Endothelial cell of umbilical vein (primary cell): ENCODE results near the gene ZDHHC14. TPM values are rescaled to one million over a fixed set of nuclear protein-coding genes. Genes with fewer than 3 reads are reported as not detected.

Experiments used
- BruUV-seq: library from RNA; stranded (reverse); fragments of 400-500 nt; replicated peaks from 2 replicates; lab custom pipeline; 2021; lab: Mats Ljungman, UMichigan
- CTCF ChIA-PET: fragments of 300-600, 350-600 bp; sonication (Branson Sonifier 250); formaldehyde crosslinking; loops from one replicate; lab custom pipeline; 2021; ENCODE audit warnings: antibody characterized with exemption, inconsistent platforms; lab: Charles Lee
- POLR2A ChIA-PET: fragments of 300-600, 350-600 bp; sonication (Branson Sonifier 250); formaldehyde crosslinking; loops from one replicate; lab custom pipeline; 2021; ENCODE audit warnings: antibody characterized with exemption, inconsistent platforms; lab: Charles Lee
- DNase-seq: peaks from one replicate; pipeline ENCODE4 v3.0.0-alpha.2; 2011; ENCODE audit warnings: low read depth, low spot score
- FAIRE-seq: peaks from 2 replicates; lab custom pipeline; 2011; peaks lifted over from hg19 to GRCh38; lab: Jason Lieb, UNC
- H2AFZ ChIP-seq: 2 replicates; pipeline ENCODE4 v1.6.0; 2012; ENCODE audit warnings: low read depth, low read length, control low read depth, inconsistent platforms
- H3K27ac ChIP-seq: 2 replicates; pipeline ENCODE4 v1.5.1; 2011; ENCODE audit warnings: low read depth, mild to moderate bottlenecking, control low read depth, low read length, moderate library complexity; ENCODE audit not compliant: insufficient read depth
- H3K27me3 ChIP-seq, 2 experiments: 2 replicates each; pipeline versions ENCODE4 v1.6.0 to v1.6.1; 2011; ENCODE audit warnings: low read length in 2 of 2, mixed read lengths in 1 of 2; ENCODE audit not compliant: control insufficient read depth in 2 of 2, insufficient read depth in 2 of 2
- H3K36me3 ChIP-seq, 2 experiments: 2 replicates in 1 of 2; 3 replicates in 1 of 2; pipeline ENCODE4 v1.5.1; 2011; ENCODE audit warnings: low read length in 2 of 2, mild to moderate bottlenecking in 1 of 2, moderate library complexity in 1 of 2; ENCODE audit not compliant: control insufficient read depth in 2 of 2, insufficient read depth in 2 of 2; ENCODE audit errors: extremely low read depth in 1 of 2
- H3K4me1 ChIP-seq: 3 replicates; pipeline ENCODE4 v1.5.1; 2011; ENCODE audit warnings: mild to moderate bottlenecking, low read length; ENCODE audit not compliant: control insufficient read depth, insufficient read depth; ENCODE audit errors: extremely low read depth
- H3K4me2 ChIP-seq: 2 replicates; pipeline ENCODE4 v1.6.1; 2011; ENCODE audit warnings: low read length, control low read depth, mixed read lengths; ENCODE audit not compliant: insufficient read depth
- H3K4me3 ChIP-seq, 3 experiments: fragments of 200-600 bp in 1 of 3; sonication (generic), shearing (Covaris generic) in 1 of 3; replicated peaks in 1 of 3; 2 replicates each; pipeline ENCODE4 v1.5.1; 2011 to 2016; ENCODE audit warnings: control low read depth in 3 of 3, low read length in 3 of 3, mild to moderate bottlenecking in 2 of 3, inconsistent platforms in 1 of 3, low read depth in 1 of 3, moderate library complexity in 1 of 3; ENCODE audit not compliant: insufficient read depth in 1 of 3
- H3K79me2 ChIP-seq: 2 replicates; pipeline ENCODE4 v1.6.0; 2012; ENCODE audit warnings: low read length, inconsistent platforms; ENCODE audit not compliant: control insufficient read depth, insufficient read depth
- H3K9ac ChIP-seq: replicated peaks from 2 replicates; pipeline ENCODE3; 2011; ENCODE audit warnings: low read length, control low read depth; ENCODE audit not compliant: insufficient read depth; ENCODE audit errors: extremely low read depth
- H3K9me1 ChIP-seq: replicated peaks from 3 replicates; pipeline ENCODE4 v1.6.0; 2011; ENCODE audit warnings: mild to moderate bottlenecking, low read length; ENCODE audit not compliant: control insufficient read depth, insufficient read depth; ENCODE audit errors: extremely low read depth
- H3K9me3 ChIP-seq: replicated peaks from 2 replicates; pipeline ENCODE4 v1.5.1; 2012; ENCODE audit warnings: low read length, inconsistent platforms; ENCODE audit not compliant: control insufficient read depth, insufficient read depth
- H4K20me1 ChIP-seq: replicated peaks from 2 replicates; pipeline ENCODE3; 2011; ENCODE audit warnings: mild to moderate bottlenecking, low read length; ENCODE audit not compliant: control insufficient read depth, insufficient read depth; ENCODE audit errors: extremely low read depth
- CTCF ChIP-seq, 2 donors: IDR thresholded peaks; 1 replicate in 1 of 2; 2 replicates in 1 of 2; pipeline ENCODE4 v1.5.1; 2011; ENCODE audit warnings: low read length in 2 of 2, mild to moderate bottlenecking in 2 of 2, moderate library complexity in 2 of 2, control low read depth in 1 of 2, inconsistent platforms in 1 of 2, low read depth in 1 of 2; ENCODE audit not compliant: insufficient read depth in 1 of 2; ENCODE audit errors: extremely low read depth in 1 of 2
- EZH2 ChIP-seq: IDR thresholded peaks from 2 replicates; pipeline ENCODE4 v1.6.1; 2012; ENCODE audit warnings: borderline replicate concordance, low read depth, mild to moderate bottlenecking, moderate library complexity, low read length, inconsistent platforms; ENCODE audit not compliant: severe bottlenecking
- FOS ChIP-seq: IDR thresholded peaks from 2 replicates; pipeline ENCODE4 v1.6.1; 2011; ENCODE audit warnings: mild to moderate bottlenecking, low read length, moderate library complexity, borderline replicate concordance; ENCODE audit not compliant: insufficient read depth
- GATA2 ChIP-seq: IDR thresholded peaks from 2 replicates; pipeline ENCODE4 v1.7.0; 2011; ENCODE audit warnings: low read depth, mild to moderate bottlenecking, moderate library complexity, mixed read lengths, low read length; ENCODE audit not compliant: insufficient read length, insufficient read depth
- JUN ChIP-seq: IDR thresholded peaks from 2 replicates; pipeline ENCODE4 v1.6.1; 2011; ENCODE audit warnings: borderline replicate concordance, low read depth; ENCODE audit not compliant: insufficient read length, insufficient read depth
- MAX ChIP-seq: IDR thresholded peaks from 2 replicates; pipeline ENCODE4 v1.6.1; 2011; ENCODE audit not compliant: insufficient read depth, insufficient read length
- MYC ChIP-seq: IDR thresholded peaks from one replicate; pipeline ENCODE4 v1.6.1; 2011; ENCODE audit warnings: mild to moderate bottlenecking, low read depth, low read length
- POLR2A ChIP-seq: IDR thresholded peaks from 2 replicates; pipeline ENCODE4 v1.6.1; 2012; ENCODE audit warnings: low read depth, mild to moderate bottlenecking, control low read depth, low read length
- POLR2AphosphoS5 ChIP-seq: IDR thresholded peaks from 2 replicates; pipeline ENCODE4 v1.6.1; 2012; ENCODE audit warnings: low read depth, mild to moderate bottlenecking, control low read depth, low read length, moderate library complexity; ENCODE audit not compliant: insufficient read depth
- dilution Hi-C: fragments of 300-500 bp; cut with MboI; formaldehyde crosslinking; loops from one replicate; pipeline ENCODE4 v1.15.0; 2019; ENCODE audit warnings: low sequenced_read_pairs; ENCODE audit not compliant: extremely low pct_ligation_motif_present
- intact Hi-C: fragments of 100-400 bp; cut with micrococcal nuclease; formaldehyde crosslinking; loops from one replicate; pipeline ENCODE4 v1.10.0; 2022
- polyA plus RNA-seq, 4 experiments: library from polyadenylated mRNA; depleted of rRNA in 3 of 4; stranded (reverse) in 3 of 4; unstranded in 1 of 4; fragments of >200 nt; gene quantifications; 2 replicates each; pipeline versions ENCODE4 v1.2.1 to v1.2.3, GENCODE V29; 2011 to 2012; ENCODE audit warnings: missing spikeins in 1 of 4
- total RNA-seq: library from RNA; stranded (reverse); gene quantifications from 2 replicates; pipeline ENCODE4 v1.2.3, GENCODE V29; 2021

Gene ZDHHC14
- total and polyA plus RNA-seq, 2 donors (not counting 3 experiments of a cell fraction or from before 2014, with no cell fraction given): 23.0 to 25.6 TPM

- Histone ChIP-seq H3K79me2 (no peaks in the 10 kb centered on the region), H2AFZ (no peak overlapping the region), H3K27me3 (no peaks in the 10 kb centered on the region), H3K9me1 (no peaks in the 10 kb centered on the region), H3K4me2 (peak overlapping the region; percentile 34), H3K4me3 (no peak overlapping the region), H3K27ac (no peak overlapping the region), H3K36me3 (no peaks in the 10 kb centered on the region), H3K4me1 (peaks cover 50% of the 10 kb centered on the region), H3K9me3 (no peaks in the 10 kb centered on the region), H3K9ac (no peak overlapping the region), H4K20me1 (no peaks in the 10 kb centered on the region)
- FAIRE-seq: peak; percentile 58
- peak; percentile 77 for DNase-seq
- TF ChIP-seq EZH2 (no peak), MAX (no peak), POLR2A (no peak), POLR2AphosphoS5 (no peak), FOS (no peak), GATA2 (no peak), MYC (no peak), CTCF (IDR thresholded peaks at IDR 0.05; ENCODE audit: extremely low read depth in 1 of 2, insufficient read depth in 1 of 2, low read depth in 1 of 2, low read length in 2 of 2) (no peak), JUN (no peak)
- POLR2A ChIA-PET: no interaction called here
- no TSS peak for BruUV-seq
- dilution Hi-C loops: no loop called here
- intact Hi-C loops: no loop called here
- CTCF ChIA-PET: interaction anchor here (1.0 to 1.8 kb wide), 4 partner anchors 10 to 196 kb away, joined by 3 to 7 read pairs (median 4); no protein-coding TSS in a partner anchor
These were observed 150.4 kb downstream of the ZDHHC14 start for GRCh38 chr6:157531169-157531985.
